ENCODE data around the gene CAPZA2.

CAPZA2 gene

DNA sequence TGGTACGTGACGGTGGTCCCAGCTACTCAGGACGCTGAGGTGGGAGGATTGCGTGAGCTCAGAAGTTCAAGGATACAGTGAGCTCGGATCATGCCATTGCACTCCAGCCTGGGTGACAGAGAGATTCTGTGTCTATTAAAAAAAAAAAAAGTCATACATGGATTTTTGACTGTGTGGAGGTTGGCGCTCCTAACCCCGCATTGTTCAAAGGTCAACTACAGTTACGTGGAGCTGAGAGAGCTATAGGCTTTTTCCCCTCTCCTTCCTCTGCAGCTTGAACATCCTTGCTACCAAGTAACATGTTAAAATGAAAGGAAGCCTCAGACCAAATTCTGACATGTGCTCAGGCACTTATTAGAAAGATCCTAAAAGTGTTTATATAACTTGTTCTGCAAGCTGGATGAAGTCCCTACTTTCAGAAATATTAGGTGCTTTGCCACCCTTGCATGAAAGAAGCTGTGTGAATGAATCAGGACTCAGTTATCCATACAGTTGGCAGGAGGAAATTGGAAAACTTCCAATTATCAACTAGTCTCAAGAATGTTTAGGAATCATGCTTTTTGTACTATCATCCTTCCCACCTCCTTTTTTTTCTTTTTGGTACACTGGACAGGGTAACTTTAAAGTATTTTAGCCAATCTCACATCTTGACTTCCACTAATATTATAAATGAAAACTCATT lies 78.4 kb downstream of the CAPZA2 start:
- Histone ChIP-seq H3K4me3 (ENCODE audit: low read depth, low read length) (no peak overlapping the region), H3K9ac (ENCODE audit: low read length) (no peak overlapping the region), H3K9me3 (ENCODE audit: control insufficient read depth, insufficient read depth, low read depth, low read length) (no peaks in the 10 kb centered on the region), H3K4me1 (ENCODE audit: control insufficient read depth, insufficient read depth, low read length) (no peaks in the 10 kb centered on the region), H3K36me3 (ENCODE audit: control insufficient read depth, insufficient read depth, low read length) (no peaks in the 10 kb centered on the region), H3K27me3 (ENCODE audit: control insufficient read depth, insufficient read depth, low read length) (no peaks in the 10 kb centered on the region), H3K27ac (ENCODE audit: low read depth, low read length) (no peak overlapping the region)

DNA sequence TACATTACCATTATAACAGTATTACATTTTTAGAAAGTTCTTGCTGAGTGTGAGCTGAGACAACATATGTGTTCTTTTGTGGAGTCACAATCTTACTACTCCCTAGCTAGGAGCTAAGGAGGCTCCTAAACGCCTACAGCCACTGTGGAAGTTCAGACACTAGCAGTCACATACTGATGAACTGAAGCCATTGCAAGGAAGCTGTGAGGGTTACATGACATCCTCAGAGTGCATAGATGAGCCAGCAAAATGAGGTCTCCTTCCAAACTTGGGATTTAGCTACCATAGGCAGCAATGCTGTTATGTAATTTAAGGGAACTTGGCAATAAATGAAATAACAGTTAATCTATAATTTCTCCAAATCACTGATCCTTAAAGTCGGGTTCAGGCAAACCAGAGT lies 80.1 kb downstream of the CAPZA2 start:
- H3K4me1 ChIP-seq (ENCODE audit: control insufficient read depth, insufficient read depth, low read length): no peaks in the 10 kb centered on the region
- H3K27me3 ChIP-seq (ENCODE audit: control insufficient read depth, insufficient read depth, low read length): no peaks in the 10 kb centered on the region

DNA sequence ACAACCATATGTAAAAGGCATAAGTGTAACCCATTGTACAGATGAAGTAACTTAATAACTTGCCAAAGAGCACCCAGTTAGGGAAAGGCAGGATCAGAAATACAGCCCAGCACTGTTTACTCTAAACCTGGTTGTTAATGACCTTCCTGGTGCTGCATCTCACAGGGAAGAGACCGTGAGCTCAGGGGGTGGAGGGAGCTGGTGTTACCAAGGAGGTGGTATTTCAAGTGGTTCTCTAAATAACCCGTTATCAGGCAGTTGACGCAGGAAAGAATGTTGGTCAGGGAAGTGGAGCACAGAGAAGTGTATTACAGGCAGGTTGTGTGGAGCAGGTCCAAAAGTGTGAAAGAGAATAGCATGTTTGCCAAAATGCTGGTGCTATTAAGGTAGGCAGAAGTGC lies 86.5 kb downstream of the CAPZA2 start:
- Histone ChIP-seq H3K9me3 (ENCODE audit: control insufficient read depth, insufficient read depth, low read depth, low read length) (no peaks in the 10 kb centered on the region), H3K9ac (ENCODE audit: low read length) (no peak overlapping the region), H3K4me3 (ENCODE audit: low read depth, low read length) (no peak overlapping the region), H3K27ac (ENCODE audit: low read depth, low read length) (no peak overlapping the region), H3K36me3 (ENCODE audit: control insufficient read depth, insufficient read depth, low read length) (no peaks in the 10 kb centered on the region), H3K4me1 (ENCODE audit: control insufficient read depth, insufficient read depth, low read length) (peaks cover 4% of the 10 kb centered on the region), H3K27me3 (ENCODE audit: control insufficient read depth, insufficient read depth, low read length) (no peaks in the 10 kb centered on the region)

More for the DNA sequence above, 80.1 kb downstream of the CAPZA2 start:
- Histone ChIP-seq H3K27ac (ENCODE audit: low read depth, low read length) (no peak overlapping the region), H3K9ac (ENCODE audit: low read length) (no peak overlapping the region), H3K4me3 (ENCODE audit: low read depth, low read length) (no peak overlapping the region), H3K36me3 (ENCODE audit: control insufficient read depth, insufficient read depth, low read length) (no peaks in the 10 kb centered on the region), H3K9me3 (ENCODE audit: control insufficient read depth, insufficient read depth, low read depth, low read length) (no peaks in the 10 kb centered on the region)

DNA sequence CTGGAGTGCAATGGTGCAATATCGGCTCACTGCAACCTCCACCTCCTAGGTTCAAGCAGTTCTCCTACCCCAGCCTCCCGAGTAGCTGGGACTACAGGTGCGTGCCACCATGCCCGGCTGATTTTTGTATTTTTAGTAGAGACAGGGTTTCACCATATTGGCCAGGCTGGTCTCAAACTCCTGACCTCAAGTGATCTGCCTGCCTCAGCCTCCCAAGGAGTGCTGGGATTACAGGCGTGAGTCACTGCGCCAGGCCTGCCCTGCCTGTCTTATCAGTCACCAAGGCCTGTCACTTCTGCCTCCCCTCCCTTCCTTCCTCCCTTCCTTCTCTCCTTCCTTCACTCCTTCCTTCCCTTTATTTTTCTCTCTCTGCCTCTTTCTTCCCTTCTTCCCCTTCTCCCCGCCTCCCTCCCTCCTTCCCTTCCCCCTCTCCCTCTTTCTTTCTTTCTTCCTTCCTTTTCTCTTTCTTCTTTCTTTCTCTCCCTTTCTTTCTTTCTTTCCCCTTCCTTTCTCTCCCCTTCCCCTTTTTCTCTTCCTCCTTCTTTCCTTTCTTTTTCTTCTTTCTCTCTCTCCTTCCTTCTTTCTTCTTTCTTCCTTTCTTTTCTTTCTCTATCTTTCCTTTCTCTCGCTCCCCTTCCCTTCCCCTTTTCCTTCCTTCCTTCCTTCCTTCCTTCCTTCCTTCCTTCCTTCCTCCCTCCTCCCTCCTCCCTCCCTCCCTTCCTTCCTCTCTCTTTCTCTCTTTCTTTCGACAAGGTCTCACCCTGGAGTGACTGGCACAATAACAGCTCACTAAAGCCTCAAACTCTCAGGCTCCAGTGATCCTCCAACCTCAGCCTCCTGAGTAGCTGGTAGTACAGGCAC lies 87.8 kb downstream of the CAPZA2 start:
- Histone ChIP-seq H3K9me3 (ENCODE audit: control insufficient read depth, insufficient read depth, low read depth, low read length) (no peaks in the 10 kb centered on the region), H3K27me3 (ENCODE audit: control insufficient read depth, insufficient read depth, low read length) (no peaks in the 10 kb centered on the region), H3K36me3 (ENCODE audit: control insufficient read depth, insufficient read depth, low read length) (no peaks in the 10 kb centered on the region), H3K4me1 (ENCODE audit: control insufficient read depth, insufficient read depth, low read length) (peaks cover 9% of the 10 kb centered on the region), H3K4me3 (ENCODE audit: low read depth, low read length) (no peak overlapping the region), H3K27ac (ENCODE audit: low read depth, low read length) (no peak overlapping the region), H3K9ac (ENCODE audit: low read length) (no peak overlapping the region)

DNA sequence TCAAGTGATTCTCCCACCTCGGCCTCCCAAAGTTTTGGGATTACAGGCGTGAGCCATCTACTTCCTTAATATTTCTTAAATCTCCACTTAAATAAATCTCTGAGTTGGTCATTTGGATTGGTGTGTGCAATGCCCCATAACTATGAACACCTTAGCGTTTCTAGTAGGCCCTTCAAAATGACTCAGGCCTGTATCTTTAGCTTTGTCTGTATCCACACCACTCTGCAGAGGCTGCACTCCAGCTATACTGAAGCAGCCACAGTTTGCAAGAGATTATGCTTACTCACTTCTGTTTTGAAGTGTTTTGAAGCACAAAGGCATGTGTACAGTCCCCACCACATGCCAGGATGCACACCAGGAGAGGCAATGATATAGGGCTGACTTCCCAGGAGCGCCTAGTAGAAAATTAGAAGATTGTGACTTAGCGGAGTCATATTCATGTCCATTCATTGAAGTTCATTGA lies 88.5 kb downstream of the CAPZA2 start:
- peaks cover 13% of the 10 kb centered on the region for H3K4me1 ChIP-seq (ENCODE audit: control insufficient read depth, insufficient read depth, low read length)
- no peak overlapping the region for H3K4me3 ChIP-seq (ENCODE audit: low read depth, low read length)
- no peaks in the 10 kb centered on the region for H3K9me3 ChIP-seq (ENCODE audit: control insufficient read depth, insufficient read depth, low read depth, low read length)
- no peak overlapping the region for H3K9ac ChIP-seq (ENCODE audit: low read length)
- H3K36me3 ChIP-seq (ENCODE audit: control insufficient read depth, insufficient read depth, low read length): no peaks in the 10 kb centered on the region
- no peaks in the 10 kb centered on the region for H3K27me3 ChIP-seq (ENCODE audit: control insufficient read depth, insufficient read depth, low read length)
- H3K27ac ChIP-seq (ENCODE audit: low read depth, low read length): no peak overlapping the region

DNA sequence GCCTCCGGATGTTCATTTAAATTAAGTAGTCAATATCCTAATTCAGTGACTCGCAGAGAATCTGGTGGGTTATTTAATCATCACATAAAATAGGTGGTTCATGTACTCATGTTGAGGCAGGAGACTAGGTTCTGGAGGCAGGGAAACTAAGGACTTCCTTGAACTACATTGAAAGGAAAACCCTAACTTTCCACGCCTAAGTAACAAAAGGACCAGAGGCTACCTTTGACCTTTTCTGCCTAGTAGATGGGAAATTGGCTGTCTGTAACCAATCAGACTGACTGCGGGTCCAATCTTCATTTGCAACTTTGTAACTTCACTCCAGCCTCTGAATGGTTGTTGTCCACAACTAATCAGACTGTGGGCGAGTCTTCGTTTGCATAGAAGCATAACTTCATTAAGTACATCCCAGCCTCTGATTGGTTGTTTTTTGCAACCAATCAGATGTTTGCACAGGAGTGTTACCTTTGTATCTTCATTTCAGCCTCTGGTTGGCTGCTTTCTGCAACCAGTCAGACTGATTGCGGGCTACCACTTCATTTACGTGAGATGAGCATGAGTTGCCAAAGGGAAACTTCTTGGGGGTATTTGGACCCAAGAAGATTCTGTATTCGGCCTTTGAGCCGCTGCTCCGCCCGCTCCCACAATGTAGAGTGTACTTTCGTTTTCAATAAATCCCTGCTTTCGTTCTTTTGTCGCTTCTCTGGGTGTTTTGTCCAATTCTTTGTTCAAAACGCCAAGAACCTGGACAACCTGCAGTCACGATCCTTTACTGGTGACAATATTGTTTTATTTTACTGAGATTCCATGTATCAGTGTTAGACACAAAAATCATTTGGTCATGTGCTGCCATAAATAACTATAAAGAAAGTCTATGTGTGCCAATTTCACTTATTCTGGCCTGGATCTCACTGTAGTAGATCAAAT lies 89.2 kb downstream of the CAPZA2 start:
- no peaks in the 10 kb centered on the region for H3K27me3 ChIP-seq (ENCODE audit: control insufficient read depth, insufficient read depth, low read length)
- peaks cover 19% of the 10 kb centered on the region for H3K4me1 ChIP-seq (ENCODE audit: control insufficient read depth, insufficient read depth, low read length)
- H3K27ac ChIP-seq (ENCODE audit: low read depth, low read length): no peak overlapping the region
- no peaks in the 10 kb centered on the region for H3K36me3 ChIP-seq (ENCODE audit: control insufficient read depth, insufficient read depth, low read length)
- no peak overlapping the region for H3K4me3 ChIP-seq (ENCODE audit: low read depth, low read length)
- H3K9me3 ChIP-seq (ENCODE audit: control insufficient read depth, insufficient read depth, low read depth, low read length): no peaks in the 10 kb centered on the region
- H3K9ac ChIP-seq (ENCODE audit: low read length): no peak overlapping the region

DNA sequence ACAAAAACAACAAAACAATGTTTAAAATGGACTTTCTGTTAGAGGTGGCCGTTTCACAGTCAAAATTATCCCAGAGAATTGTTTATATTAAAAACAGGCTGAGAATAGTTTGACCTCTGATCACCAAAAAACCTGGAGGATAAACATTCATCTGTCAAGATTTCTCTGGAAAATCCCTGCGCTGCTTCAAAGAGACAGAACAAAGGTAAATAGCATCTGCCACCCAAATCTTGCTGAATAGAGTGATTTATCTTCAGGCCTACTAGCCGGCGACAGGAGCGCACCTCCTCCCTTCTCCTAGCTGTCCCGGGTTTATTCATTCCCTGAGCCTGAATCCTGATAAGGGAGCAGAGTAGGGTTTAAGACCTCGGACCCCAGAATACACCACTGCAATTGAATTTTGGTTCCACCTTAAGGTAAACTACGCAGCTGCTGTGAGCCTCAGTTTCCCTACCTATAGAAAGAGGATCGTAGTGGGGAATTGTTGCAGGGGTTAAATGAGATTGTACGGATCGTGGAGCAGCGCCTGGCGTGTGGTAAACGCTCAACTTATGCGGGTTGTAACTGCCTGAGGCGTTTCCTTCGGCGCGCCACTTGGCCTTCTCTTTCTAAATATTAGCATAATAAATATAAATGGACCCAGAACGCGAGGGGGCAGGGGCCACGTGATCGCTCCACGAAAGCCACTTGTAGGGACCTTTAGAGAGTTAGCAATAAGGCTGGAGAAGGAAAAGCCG lies 90.4 kb downstream of the CAPZA2 start:
- peak overlapping the region; percentile 98 for H3K9ac ChIP-seq (ENCODE audit: low read length)
- peak overlapping the region; percentile 90 for H3K4me3 ChIP-seq (ENCODE audit: low read depth, low read length)
- H3K9me3 ChIP-seq (ENCODE audit: control insufficient read depth, insufficient read depth, low read depth, low read length): no peaks in the 10 kb centered on the region
- H3K4me1 ChIP-seq (ENCODE audit: control insufficient read depth, insufficient read depth, low read length): peaks cover 19% of the 10 kb centered on the region
- H3K27me3 ChIP-seq (ENCODE audit: control insufficient read depth, insufficient read depth, low read length): no peaks in the 10 kb centered on the region
- H3K27ac ChIP-seq (ENCODE audit: low read depth, low read length): peak overlapping the region; percentile 52; the same call in 1 of the 2 replicates
- H3K36me3 ChIP-seq (ENCODE audit: control insufficient read depth, insufficient read depth, low read length): no peaks in the 10 kb centered on the region

DNA sequence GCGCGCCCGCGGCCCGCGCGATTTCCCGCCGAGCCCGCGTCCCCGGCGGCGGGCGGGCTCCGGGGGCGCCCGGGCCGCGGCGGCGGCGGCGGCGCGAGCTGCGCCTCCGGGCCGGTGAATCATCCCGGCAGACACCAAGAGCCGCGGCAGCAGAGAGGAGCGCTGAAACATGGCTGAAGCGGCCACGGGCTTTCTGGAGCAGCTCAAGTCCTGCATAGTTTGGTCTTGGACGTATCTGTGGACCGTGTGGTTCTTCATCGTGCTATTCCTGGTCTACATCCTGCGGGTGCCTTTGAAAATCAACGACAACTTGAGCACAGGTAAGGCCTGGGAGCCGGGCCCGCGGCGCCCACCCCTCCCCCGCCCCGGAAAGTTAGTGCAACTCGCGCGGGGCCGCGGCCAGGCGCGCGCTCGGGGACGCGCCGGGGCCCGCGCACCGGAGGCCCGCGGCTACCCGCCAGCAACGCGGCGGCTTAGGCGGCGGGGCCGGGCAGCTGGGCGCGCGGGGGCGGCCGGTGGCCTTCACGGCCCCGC lies 91.1 kb downstream of the CAPZA2 start, which contains the start of gene ST7:
ST7 (plus strand) TSS at position 130 of the 534 bp plus-strand sequence; CDS start at position 170, 40 bp downstream.
- peaks cover 22% of the 10 kb centered on the region for H3K4me1 ChIP-seq (ENCODE audit: control insufficient read depth, insufficient read depth, low read length)
- peak within 1 kb of the TSS; percentile 68; the same call in 1 of the 2 replicates for H3K27ac ChIP-seq (ENCODE audit: low read depth, low read length)
- H3K27me3 ChIP-seq (ENCODE audit: control insufficient read depth, insufficient read depth, low read length): no peaks in the 10 kb centered on the region
- H3K9ac ChIP-seq (ENCODE audit: low read length): peak within 1 kb of the TSS; percentile 98
- no peaks in the 10 kb centered on the region for H3K36me3 ChIP-seq (ENCODE audit: control insufficient read depth, insufficient read depth, low read length)
- H3K4me3 ChIP-seq (ENCODE audit: low read depth, low read length): peak within 1 kb of the TSS; percentile 90
- H3K9me3 ChIP-seq (ENCODE audit: control insufficient read depth, insufficient read depth, low read depth, low read length): no peaks in the 10 kb centered on the region

DNA sequence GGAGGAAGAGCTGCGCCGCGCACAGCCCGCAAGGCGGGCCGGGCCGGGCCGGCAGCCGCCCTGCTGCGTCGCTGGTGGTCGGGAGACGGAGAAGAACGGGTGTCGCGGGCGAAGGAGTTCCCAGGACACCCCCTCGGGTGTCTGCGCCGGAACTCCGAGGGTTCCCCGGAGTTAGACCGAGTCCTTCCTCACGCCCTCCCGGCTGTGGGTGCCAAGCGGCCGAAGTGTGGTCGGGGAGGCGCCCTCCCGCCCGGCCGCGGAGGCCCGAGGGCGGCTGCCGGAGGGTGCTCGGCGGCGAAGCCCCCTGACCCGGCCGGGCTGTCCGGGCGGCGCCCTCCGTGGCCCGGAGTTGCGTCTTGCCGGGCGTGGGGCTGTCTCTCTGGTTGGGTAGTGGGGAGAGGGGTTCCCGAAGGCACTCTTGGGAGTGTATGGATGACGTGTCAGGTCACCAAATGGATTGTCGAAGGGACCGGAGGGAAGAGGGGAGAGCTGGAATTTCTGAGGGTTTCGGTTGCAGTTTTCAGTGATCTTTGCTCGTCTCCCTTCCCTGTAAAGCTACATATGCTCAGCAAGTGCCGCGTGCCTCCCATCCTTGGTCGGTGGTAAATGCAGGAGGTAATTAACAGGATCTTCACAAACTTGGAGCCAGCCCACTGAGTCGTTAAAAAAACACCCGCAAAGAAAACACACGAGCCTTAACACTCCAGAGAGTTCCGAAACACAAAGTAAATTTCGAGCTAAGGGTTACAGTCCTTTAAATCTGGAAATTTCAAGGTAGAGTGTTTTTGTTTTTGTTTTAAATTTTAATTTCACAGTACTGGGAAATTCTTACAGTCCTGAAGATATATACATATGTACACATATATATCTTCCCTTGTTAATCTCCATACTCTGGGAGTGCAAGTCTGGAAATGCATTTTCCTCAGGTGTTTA lies 91.8 kb downstream of the CAPZA2 start:
- H3K9ac ChIP-seq (ENCODE audit: low read length): peak overlapping the region; percentile 98
- peaks cover 22% of the 10 kb centered on the region for H3K4me1 ChIP-seq (ENCODE audit: control insufficient read depth, insufficient read depth, low read length)
- no peaks in the 10 kb centered on the region for H3K36me3 ChIP-seq (ENCODE audit: control insufficient read depth, insufficient read depth, low read length)
- peak overlapping the region; percentile 68; the same call in 1 of the 2 replicates for H3K27ac ChIP-seq (ENCODE audit: low read depth, low read length)
- H3K27me3 ChIP-seq (ENCODE audit: control insufficient read depth, insufficient read depth, low read length): no peaks in the 10 kb centered on the region
- no peaks in the 10 kb centered on the region for H3K9me3 ChIP-seq (ENCODE audit: control insufficient read depth, insufficient read depth, low read depth, low read length)
- H3K4me3 ChIP-seq (ENCODE audit: low read depth, low read length): peak overlapping the region; percentile 90
